ENCODE results near the gene PRR9.
"Not testable (repeated sequence)": the region's sequence is repeated elsewhere in the genome, so short reads cannot be mapped to it uniquely, and the experiment has no call there.

The PRR9 gene, protein sequence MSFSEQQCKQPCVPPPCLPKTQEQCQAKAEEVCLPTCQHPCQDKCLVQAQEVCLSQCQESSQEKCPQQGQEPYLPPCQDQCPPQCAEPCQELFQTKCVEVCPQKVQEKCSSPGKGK

DNA sequence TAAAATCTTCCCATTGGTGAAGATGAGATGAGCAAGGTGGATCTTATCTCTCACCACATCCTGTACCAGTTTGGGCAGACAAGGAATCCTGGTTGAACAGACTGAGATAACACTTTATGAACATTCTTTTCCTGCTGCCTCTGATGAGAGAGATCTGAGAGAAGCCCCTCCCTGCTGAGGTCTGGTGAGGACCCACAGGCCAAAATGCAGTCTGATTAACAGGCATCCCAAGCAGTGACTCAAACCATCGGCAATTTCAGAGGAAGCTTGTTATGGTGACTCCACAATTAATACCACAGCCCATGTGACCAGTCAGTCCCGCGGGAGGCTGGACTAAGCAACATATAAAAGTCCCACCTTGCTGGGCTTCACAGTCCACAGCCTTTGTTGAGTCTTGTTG lies at the start of gene PRR9:
PRR9 (plus strand) TSS at position 373 of the 400 bp plus-strand sequence. CDS start 561 bp downstream, outside the sequence.
- no peak for DNase-seq (ENCODE audit: low read depth)

DNA sequence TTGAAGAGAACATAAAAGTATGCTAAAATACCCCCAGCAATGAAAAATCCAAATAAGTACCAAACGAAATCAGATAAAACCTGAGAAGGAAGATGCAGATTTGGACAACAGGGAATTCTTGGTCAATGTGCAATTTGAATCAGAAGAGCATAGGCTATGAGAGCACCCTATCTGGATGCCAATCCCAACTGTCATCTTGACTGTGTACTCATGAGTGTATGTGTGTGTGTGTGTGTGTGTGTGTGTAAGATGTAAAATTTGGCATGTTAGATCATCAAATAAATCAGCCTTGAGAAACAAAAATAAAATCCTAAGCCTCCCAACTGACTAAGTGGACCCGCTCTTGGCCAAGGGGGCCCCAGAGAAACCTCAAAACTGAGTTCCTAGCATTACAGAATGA lies 48.7 kb upstream of the PRR9 start:
- no peak for DNase-seq (ENCODE audit: low read depth)

DNA sequence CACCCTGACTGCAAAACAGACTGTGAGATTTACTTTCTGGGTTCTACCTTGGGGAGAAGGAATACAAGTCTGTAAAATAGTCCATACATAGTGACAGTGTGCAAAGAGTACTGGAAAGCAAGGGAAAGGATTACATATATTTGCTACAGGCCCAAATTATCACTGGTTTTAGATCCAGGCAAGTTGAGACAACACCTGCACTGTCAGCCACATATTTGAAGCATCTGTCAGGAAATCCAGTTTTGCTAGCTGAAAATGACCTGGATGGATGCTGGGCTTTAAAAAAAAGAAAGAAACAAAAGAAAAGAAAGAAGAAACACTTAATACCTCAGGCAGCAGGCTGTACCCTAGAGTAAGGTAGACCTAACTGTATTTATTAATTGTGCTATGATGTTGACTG lies 42.8 kb upstream of the PRR9 start:
- DNase-seq (ENCODE audit: low read depth), result no peak

DNA sequence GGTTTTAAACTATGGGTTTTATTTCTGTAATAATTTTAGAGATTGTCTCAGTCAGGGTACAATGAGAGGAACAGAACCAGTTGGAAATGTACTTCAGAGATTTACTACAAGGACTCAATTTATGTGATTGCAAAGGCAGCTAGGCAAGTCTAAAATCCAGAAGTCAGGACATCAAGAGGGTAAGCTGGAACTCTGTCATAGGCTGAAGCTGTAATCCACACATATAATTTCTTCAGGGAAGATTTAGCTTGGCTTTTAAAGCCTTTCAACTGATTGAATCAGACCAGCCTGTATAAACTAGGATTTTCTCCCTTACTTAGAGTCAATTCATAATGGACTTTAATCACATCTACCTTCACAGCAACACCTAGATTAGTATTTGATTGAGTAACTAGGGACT lies 38.5 kb upstream of the PRR9 start:
- DNase-seq (ENCODE audit: low read depth), result no peak

DNA sequence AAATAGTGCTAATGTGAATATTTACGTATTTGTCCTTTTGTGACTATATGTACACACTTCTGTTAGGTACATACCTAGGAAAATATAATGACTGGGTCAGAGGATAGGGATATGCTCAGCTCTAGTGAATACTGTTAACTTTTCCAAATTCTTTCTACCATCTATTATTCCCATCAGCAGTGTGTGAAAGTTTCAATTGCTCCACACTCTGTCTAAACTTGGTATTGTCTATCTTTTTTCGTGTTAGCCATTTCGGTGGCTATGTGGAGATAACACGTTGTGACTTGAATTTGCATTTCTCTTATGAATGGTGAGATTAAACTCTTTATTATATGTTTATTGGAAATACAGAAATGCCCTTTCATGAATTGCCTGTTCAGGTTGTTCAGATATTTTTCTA lies 36.8 kb upstream of the PRR9 start:
- no peak for DNase-seq (ENCODE audit: low read depth)

DNA sequence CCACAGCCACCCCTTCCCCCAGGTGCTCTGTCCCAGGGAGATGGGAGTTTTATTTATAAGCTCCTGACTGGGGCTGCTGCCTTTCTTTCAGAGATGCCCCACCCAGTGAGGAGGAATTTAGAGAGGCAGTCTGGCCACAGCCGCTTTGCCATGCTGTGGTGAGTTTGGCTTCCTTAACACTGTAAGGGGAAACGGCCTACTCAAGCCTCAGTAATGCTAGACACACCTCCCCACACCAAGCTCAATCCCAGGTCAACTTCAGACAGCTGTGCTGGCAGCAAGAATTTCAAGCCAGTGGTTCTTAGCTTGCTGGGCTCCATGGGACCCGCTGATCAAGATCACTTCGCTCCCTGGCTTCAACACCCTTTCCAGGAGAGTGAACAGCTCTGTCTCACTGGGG lies 29.1 kb upstream of the PRR9 start:
- not testable (repeated sequence) for DNase-seq (ENCODE audit: low read depth)

DNA sequence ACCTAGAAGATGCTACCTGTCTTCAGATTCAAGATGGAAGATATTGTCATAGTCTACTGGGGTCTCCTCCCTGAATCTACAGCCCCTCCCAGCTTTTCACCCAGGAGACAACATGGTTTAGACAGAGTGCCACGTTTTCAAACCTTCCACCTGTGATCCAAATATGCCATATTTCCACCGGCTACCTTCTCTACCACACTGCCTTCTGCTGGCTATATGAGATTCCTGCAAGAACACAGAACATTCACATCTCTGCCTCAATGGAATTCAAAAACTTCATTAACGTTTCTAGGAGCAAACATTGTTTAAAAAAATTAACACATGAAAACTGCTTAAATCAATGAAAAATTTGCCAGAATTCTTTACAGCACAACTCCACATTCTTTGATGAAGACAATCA lies 27.0 kb upstream of the PRR9 start:
- DNase-seq (ENCODE audit: low read depth), result no peak

DNA sequence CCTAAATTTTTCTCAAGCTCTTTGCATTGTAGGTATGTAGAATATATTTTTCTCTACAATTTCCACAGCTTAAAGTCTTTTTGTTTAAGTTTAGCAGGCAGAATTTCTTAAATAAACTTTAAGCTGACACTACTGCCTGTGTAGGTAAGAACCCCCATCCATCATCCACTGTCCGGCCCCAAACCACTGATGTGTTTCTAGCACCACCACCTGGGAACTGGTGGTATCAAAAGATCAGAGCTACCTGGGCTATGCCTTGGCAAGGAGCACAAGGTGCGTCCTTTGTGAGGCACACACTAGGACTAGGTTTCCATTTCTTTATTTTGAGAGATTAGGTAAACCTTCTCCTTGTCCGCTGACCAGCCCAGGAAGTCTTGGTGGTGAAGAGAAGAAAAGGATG lies 24.7 kb upstream of the PRR9 start:
- no peak for DNase-seq (ENCODE audit: low read depth)

DNA sequence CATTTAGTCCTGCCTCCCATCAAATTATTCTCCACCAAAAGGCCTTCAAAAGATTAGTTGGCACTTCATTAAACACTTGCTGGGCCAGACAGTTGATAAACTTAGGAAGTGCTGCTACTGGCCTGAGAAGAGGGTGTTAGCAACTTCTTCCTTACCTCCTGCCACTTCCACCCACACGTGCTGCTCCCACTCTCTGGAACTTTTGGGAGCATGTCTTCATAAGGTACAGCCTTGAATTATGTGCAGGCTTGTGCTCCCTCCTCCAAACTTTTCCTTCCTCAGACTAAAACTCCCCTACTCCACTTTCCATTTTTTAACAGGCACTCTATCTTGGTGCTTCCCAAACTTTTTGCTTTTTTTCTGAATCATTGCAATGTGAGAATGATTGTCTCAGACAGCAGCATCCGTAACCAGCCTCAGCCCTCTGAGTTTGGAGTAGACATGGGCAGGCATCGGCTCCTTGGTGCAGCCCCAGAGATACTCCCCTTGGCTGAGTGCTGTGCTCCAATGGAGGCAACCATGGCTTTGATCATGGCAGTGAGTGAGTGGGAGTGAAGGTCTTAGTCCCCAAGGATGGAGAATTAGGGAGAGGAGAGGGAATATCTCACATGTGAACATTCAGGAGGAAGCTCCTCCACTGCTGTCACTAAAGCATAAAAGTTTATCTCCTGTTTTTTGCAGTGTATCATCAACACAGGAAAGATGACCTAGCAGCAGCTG lies 22.9 kb upstream of the PRR9 start:
- DNase-seq (ENCODE audit: low read depth), result no peak

DNA sequence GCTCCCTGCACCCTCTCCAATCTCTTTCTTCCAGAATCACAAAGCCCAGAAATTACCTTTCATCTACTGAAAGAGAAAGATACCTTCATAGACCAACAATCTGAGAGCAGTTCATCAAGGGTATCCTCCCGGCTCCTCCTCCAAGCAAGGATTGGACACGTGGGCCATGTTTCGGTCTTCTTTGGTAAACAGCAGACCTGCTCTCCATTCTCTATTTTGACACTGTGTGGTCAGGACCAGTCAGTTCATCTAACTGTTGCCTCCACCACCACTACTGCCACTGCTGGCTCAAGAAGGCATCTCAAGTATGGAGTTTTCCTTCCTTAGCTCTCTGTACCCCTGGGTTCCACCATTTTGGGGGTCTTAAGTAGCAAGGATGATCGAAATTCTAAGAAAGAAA lies 22.2 kb upstream of the PRR9 start:
- DNase-seq (ENCODE audit: low read depth), result no peak

DNA sequence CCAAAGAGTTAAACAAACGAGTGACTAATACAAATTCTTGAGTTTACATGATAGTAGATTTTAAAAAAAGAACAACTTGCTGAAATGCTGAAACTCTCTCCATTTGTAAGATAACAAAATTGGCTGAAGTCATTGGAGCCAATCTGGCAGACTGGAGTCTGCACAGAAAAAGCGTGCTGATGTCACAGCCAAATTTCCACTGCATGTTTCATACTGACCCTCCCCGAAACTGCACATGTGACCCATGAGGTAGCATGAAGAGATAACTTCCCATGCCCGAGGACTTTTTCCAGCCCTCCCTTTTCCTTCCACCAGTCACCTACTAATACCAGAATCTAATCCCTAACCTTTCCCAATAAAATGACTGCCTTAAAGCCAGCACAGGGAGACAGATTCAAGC lies 15.4 kb upstream of the PRR9 start:
- no peak for DNase-seq (ENCODE audit: low read depth)

DNA sequence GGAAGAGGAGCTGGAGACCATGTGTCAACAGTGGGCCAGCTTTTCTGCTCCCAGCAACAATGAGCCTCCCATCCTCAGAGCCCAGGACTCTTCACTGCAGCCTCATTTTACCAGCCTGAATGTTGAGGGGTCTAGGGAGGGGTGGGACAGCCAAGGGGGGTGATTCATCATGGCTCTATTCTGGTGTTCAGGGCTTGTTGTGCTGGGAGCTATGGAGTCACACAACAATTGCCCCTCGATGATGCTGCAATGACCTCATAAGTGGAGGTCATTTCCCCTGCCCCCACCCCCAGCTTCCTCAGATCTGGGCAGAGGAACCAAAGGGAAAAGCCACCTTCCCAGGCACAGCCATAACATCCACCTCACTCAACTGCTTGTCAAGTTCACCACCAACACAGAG lies 14.3 kb upstream of the PRR9 start, which contains the start of gene LELP1:
LELP1 (plus strand) TSS at position 301 of the 400 bp plus-strand sequence. CDS start 1,278 bp downstream, outside the sequence.
- DNase-seq (ENCODE audit: low read depth), result no peak

DNA sequence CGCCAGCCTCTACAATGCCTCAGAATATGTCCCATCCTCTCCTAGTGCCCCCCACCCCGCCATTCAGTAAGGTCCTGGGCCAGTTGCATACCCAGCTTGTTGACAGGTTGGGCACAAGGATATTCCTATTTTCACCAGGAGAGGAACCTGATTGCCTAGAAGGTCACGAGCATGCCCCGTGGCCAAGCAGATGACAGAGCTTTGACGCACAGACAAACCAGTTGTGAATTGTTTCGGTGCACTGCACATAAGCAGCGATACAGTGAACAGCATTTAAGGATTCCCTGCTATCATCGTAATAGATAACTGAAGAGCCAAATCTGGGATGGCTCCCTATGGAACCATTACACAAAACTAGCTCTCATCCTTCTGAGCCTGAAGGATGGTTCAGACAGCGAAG lies 10.8 kb upstream of the PRR9 start:
- DNase-seq (ENCODE audit: low read depth), result no peak

DNA sequence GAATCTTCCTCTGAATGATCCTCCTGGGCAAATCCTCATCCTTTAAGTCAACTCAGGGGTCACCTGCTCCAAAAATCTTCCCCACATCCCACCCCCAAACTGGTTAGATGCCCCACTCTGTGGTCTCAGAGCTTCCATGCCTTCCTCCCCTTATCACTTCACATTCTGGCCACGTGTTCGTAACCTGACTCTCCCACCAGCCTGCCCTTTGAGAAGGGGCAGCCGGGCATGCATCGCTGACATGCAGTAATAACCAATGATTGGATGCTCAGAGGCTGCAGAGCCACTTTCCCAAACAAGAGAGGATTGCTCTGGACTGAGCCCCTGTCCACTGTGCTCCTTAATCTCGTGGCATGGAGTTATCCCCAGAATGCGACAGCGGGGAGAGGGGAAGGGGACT lies 7.2 kb upstream of the PRR9 start:
- no peak for DNase-seq (ENCODE audit: low read depth)

DNA sequence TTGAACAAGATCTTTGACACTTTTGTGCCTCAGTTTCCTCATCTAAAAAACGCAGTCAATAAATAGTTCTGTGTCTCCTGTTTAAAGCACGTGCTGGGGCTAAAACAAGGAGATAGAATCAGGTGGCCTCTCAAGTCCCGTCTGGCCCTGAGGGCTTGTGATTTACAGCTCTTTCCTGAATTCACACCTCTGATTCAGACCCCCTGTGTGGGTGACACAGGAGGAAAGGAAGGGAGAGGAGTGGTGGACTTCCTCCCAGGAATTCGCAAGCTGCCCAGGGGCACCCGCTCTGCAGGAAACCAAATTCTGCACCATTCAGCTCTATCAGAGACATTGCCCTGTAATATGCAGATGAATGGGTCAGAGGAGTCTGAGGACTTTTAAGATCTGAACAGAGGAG lies 5.2 kb upstream of the PRR9 start:
- no peak for DNase-seq (ENCODE audit: low read depth)

DNA sequence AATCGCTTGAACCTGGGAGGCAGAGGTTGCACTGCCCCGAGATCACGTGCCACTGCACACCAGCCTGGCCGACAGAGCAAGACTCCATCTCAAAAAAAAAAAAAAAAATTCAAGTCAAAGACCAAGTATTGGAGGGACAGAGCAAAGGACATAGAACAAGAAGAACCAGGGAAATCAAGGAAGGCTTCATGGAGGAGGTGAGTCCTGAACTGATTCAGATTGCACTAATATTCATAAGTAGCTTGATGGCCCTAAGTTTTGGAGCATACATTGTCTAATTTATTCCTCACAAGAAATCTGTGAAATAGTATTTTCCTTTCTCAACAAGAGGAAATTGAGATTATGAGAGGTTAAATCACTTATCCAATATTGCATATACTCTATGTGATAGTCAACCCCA lies 3.9 kb upstream of the PRR9 start:
- DNase-seq (ENCODE audit: low read depth), result no peak

DNA sequence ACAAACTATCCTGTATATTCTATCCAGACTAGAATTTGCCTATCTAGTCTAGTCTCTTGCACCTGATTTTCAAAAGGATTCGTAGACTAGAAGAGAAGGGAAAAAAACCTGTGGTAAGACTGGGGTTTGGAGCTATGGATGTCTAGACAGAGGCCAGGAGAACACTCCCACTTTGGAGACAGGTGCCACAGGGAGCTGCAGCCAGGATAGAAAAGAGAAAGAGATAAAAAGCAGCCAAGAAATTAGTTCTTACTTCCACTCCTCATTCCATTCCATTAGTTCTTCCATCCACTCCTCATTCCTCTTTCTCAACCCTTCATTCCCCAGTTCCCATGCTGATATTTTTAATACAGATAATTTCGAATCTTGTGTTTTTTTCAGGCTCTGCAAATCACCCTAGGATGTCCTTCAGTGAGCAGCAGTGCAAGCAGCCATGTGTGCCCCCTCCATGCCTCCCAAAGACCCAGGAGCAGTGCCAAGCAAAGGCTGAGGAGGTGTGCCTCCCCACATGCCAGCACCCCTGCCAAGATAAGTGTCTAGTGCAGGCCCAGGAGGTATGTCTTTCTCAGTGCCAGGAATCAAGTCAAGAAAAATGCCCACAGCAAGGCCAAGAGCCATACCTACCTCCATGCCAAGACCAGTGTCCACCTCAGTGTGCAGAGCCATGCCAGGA lies 496 bp downstream of the PRR9 start:
- DNase-seq (ENCODE audit: low read depth), result no peak

DNA sequence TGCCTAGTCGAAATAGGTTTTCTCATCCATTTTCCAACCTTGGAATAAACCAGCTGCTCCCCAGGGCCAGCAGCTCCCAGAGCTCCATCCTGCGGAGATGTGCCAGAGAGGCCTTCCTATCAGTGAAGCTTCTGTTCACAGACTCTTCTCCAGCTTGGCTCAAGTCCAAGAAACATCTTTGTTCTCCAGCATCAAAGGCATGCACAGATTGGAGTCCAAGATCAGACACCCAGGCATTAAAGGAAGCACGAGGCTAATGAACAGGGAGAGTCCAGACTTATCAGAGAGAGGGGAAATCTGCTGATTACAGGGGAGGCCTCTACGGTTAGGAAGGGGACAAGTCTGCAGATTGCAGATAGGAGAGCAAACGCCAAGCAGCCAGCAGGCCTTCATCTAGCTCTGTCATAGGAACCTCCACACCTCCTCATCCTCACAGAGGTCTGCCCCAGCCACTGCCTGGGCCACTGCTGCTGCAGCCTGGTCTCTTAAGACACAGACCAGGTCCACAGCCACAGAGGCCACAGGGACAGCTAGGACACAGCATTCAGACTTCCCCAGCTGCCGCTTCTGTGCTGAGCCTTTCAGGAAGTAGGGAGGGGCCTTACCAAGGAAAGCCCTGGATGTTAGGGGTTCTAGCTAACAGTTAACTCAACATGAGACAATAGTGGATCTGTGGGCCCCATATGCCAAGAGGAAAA lies 3.4 kb downstream of the PRR9 start:
- DNase-seq (ENCODE audit: low read depth), result no peak

DNA sequence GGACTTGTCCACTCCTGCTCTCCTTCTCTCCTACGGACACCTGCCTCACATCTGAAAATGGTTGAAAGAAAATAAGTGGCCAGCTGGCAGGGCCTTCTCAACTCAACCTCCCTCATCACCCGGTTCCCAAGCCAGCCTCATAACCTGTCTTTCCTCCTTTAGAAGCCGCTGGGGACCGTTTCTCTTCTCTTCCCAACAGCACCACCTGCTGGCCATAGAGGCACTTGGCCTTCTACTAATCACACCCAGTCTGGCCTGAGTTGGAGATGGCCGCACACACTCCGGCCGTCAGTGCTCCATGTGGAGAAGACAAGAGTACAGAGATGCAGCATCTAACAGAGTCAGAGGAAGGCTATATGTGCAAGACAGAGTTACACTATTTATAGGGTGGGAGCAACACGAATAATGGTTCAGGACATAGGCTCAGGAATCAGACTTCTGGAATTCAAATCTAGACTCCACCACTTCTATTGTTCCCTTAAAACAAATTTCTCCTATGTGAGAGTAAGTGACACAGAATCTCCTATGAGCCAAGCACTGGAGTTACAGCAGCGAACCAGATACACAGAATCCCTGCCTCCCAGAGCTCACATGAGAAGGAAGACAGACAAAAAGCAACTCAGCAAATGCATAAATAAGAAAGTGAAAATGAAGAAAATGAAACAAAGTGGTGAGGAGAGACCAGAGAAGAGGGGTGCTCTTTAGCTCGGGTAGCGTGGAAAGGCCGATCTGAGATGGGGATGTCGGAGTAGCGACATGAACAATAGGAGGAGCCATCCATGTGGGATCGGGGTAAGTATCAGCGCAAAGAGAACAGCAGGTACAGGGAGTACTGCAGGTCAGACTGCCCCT lies 5.9 kb downstream of the PRR9 start:
- DNase-seq (ENCODE audit: low read depth), result peak; percentile 28

DNA sequence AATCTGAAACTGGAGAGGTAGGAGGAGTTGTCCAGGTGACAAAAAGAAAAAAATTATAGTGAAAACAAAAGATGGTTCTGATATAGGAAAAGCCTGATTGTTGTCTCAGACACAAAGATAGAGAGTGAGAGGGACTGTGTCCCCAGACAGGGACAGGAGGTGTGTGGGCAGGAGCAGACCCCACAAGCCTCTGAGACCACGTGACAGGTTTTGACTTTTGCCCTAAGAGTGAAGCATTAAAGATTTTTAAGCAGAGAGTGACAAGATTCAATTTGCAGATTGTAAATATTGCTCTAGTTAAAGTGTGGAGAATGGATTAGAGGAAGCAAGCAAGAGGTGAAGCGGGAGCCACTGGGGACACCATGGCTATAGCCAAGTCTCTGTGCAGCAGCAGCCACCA lies 10.4 kb downstream of the PRR9 start:
- DNase-seq (ENCODE audit: low read depth), result no peak

DNA sequence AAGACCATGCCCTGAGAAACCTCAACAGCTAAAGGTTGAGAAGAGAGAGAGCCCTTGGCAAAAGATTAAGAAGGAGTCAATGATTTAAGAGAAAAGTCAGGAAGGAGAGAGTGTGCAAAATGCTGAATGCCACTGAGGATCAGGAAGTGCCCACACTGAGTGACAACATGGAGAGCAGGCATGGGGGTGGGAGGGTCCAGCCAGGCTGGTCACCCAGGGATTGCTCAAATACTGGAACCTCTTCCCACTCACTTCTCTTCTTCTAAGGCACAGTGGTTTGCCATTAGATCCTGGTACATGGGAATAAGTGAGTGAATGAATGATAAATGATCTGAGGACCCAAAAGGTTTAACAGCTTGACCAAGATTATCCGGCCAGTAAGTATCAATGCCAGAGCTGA lies 11.1 kb downstream of the PRR9 start:
- DNase-seq (ENCODE audit: low read depth), result no peak

All from iris pigment epithelial cell (primary cell).